Lower leg skin (tissue), 3 donors: ENCODE results near the gene MKRN2OS.

Experiments
- POLR2A ChIP-seq, 2 donors: fragments of 450-650 bp; IDR thresholded peaks; one replicate each; pipeline ENCODE4 v1.6.1; 2016 to 2017; ENCODE audit warnings: antibody characterized with exemption in 2 of 2, mild to moderate bottlenecking in 1 of 2, moderate library complexity in 1 of 2
- TF ChIP-seq, protein P1 (sequence below), 3 donors: fragments of 450-650 bp; IDR thresholded peaks; one replicate each; pipeline ENCODE4 v1.5.1; 2016; ENCODE audit warnings: antibody characterized with exemption in 3 of 3, mild to moderate bottlenecking in 3 of 3, moderate library complexity in 2 of 3

DNA sequence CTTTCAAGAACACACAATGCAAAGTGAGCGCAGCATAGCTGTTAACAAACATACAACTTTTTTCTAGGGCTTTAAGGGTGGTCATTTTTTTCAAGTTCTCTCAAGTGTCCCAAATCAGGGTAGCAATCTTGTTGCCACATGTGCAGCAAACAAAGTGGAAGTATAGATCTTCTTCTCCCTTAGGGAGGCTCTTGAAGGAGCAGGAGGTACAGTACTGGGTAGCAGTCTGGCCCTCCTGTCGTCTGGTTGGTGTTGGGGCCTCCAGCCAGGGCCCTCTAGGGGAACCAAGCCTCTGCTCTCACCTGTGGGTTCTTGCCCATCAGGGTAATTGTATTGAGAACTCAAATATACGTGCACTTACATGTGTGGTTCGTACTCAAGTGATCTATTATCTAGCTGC, 37.4 kb upstream of the MKRN2OS start:
- TF ChIP-seq, protein P1, sequence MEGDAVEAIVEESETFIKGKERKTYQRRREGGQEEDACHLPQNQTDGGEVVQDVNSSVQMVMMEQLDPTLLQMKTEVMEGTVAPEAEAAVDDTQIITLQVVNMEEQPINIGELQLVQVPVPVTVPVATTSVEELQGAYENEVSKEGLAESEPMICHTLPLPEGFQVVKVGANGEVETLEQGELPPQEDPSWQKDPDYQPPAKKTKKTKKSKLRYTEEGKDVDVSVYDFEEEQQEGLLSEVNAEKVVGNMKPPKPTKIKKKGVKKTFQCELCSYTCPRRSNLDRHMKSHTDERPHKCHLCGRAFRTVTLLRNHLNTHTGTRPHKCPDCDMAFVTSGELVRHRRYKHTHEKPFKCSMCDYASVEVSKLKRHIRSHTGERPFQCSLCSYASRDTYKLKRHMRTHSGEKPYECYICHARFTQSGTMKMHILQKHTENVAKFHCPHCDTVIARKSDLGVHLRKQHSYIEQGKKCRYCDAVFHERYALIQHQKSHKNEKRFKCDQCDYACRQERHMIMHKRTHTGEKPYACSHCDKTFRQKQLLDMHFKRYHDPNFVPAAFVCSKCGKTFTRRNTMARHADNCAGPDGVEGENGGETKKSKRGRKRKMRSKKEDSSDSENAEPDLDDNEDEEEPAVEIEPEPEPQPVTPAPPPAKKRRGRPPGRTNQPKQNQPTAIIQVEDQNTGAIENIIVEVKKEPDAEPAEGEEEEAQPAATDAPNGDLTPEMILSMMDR (IDR thresholded peaks at IDR 0.05): no peak
- TF ChIP-seq POLR2A (IDR thresholded peaks at IDR 0.05): no peak
